ENCODE measurements around the gene LRIG2.

- TF ChIP-seq CTCF (IDR thresholded peaks at IDR 0.05): no peak
- TF ChIP-seq POLR2AphosphoS5 (IDR thresholded peaks at IDR 0.05): no peak
Measured at GRCh38 chr1:113124366-113124765, 51.4 kb downstream of the LRIG2 start.

All from gastroesophageal sphincter (tissue), 3 donors.